ENCODE data around the gene ZHX3.

GRCh38 chr20:41139227-41140093 lies 178.1 kb downstream of the ZHX3 start:
- TF ChIP-seq CTCF (conservative IDR thresholded peaks at IDR 0.05; ENCODE audit: low read depth, low read length) (no peak), POLR2A (IDR thresholded peaks at IDR 0.05; ENCODE audit: low read depth, low read length) (no peak), RAD21 (IDR thresholded peaks at IDR 0.05; ENCODE audit: low read length) (no peak), RFX5 (IDR thresholded peaks at IDR 0.05; ENCODE audit: low read depth, low read length) (no peak), MAFK (IDR thresholded peaks at IDR 0.05; ENCODE audit: low read depth, low read length) (no peak), MXI1 (IDR thresholded peaks at IDR 0.05; ENCODE audit: borderline replicate concordance, low read depth, low read length) (no peak)
